ENCODE measurements around the gene LY6G6C.

LY6G6C gene

GRCh38 chr6:31677955-31678354 is 43.6 kb downstream of the LY6G6C start:
- no peak for DNase-seq

- no peak for DNase-seq
Observed at GRCh38 chr6:31676904-31677303, 44.6 kb downstream of the LY6G6C start.

- no peak for DNase-seq
Observed at GRCh38 chr6:31676322-31676903, 45.1 kb downstream of the LY6G6C start.

- DNase-seq: no peak
Observed at GRCh38 chr6:31669676-31670075, 51.9 kb downstream of the LY6G6C start, which contains the start of gene LY6G5B. Gene LY6G5B, plus strand, starts transcription at chr6:31669976. Its CDS starts 975 bp downstream, at chr6:31670951.
